RWPE1 (cell line): Measurements from ENCODE around the gene FADS6.

ENCODE experiments used
- CTCF ChIA-PET: fragments of 350-600 bp; sonication (Branson Sonifier 250); formaldehyde crosslinking; extraction: SDS; loops from one replicate; lab custom pipeline; 2021; lab: Yijun Ruan, JAX
- POLR2A ChIA-PET: fragments of 400-600 bp; formaldehyde crosslinking; extraction: SDS; loops from one replicate; lab custom pipeline; 2020; ENCODE audit warnings: antibody characterized with exemption; ENCODE audit not compliant: low non-redundant PET; lab: Yijun Ruan, JAX
- DNase-seq: peaks from one replicate; pipeline ENCODE4 v3.0.0; 2012; ENCODE audit warnings: low spot score
- H3K27ac ChIP-seq: fragments of 450-650 bp; 2 replicates; pipeline ENCODE4 v1.5.1; 2017
- TF ChIP-seq, protein P1 (sequence below): fragments of 450-650 bp; conservative IDR thresholded peaks from 2 replicates; pipeline ENCODE4 v1.5.1; 2017; ENCODE audit warnings: low read depth, mild to moderate bottlenecking

The FADS6 gene

GRCh38 chr17:74892013-74892841, 1.2 kb downstream of the FADS6 start:
- POLR2A ChIA-PET: no interaction called here

GRCh38 chr17:74890554-74890953, 2.9 kb downstream of the FADS6 start:
- CTCF ChIA-PET: interaction anchor here (1.6 kb wide), 1 partner anchor 67 kb away, joined by 5 read pairs; no protein-coding TSS in a partner anchor
- DNase-seq: no peak
- TF ChIP-seq, protein P1, sequence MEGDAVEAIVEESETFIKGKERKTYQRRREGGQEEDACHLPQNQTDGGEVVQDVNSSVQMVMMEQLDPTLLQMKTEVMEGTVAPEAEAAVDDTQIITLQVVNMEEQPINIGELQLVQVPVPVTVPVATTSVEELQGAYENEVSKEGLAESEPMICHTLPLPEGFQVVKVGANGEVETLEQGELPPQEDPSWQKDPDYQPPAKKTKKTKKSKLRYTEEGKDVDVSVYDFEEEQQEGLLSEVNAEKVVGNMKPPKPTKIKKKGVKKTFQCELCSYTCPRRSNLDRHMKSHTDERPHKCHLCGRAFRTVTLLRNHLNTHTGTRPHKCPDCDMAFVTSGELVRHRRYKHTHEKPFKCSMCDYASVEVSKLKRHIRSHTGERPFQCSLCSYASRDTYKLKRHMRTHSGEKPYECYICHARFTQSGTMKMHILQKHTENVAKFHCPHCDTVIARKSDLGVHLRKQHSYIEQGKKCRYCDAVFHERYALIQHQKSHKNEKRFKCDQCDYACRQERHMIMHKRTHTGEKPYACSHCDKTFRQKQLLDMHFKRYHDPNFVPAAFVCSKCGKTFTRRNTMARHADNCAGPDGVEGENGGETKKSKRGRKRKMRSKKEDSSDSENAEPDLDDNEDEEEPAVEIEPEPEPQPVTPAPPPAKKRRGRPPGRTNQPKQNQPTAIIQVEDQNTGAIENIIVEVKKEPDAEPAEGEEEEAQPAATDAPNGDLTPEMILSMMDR: no peak
- no peak overlapping the region for H3K27ac ChIP-seq
- POLR2A ChIA-PET: no interaction called here

More at GRCh38 chr17:74892013-74892841, 1.2 kb downstream of the FADS6 start:
- no peak for DNase-seq
- TF ChIP-seq, protein P1: no peak
- CTCF ChIA-PET: interaction anchor here (0.6 kb wide), 1 partner anchor 110 kb away, joined by 4 read pairs; no protein-coding TSS in a partner anchor
- H3K27ac ChIP-seq: no peak overlapping the region

DNA sequence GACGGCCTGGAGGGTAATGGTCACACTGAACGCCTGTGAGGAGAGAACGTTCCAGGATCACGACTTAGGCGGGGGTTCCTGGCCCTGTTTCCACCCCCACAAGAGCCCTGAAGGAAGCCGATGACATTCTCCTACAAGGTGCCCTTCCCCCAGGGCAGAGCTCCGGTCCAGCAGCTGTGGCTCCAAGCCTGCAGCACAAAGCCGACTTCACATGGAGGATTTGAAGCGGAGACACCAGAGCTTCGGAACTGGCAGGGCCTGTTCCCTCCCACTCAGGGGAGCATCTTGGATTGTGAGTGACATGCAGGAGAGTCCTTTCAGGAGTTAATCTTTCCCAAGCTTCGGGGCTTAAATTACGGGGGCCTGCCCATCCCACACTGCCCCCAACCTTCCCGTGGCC, 5.0 kb downstream of the FADS6 start:
- ChIA-PET CTCF (interaction anchor here (0.7 kb wide), 2 partner anchors 28 to 96 kb away, joined by 3 read pairs; no protein-coding TSS in a partner anchor), POLR2A (no interaction called here)
- H3K27ac ChIP-seq: no peak overlapping the region
- TF ChIP-seq, protein P1: no peak
- no peak for DNase-seq

- POLR2A ChIA-PET: no interaction called here
- TF ChIP-seq, protein P1: no peak
- CTCF ChIA-PET: no interaction called here
- no peak for DNase-seq
- no peak overlapping the region for H3K27ac ChIP-seq
Measured at GRCh38 chr17:74883241-74883745, 10.1 kb downstream of the FADS6 start.

DNA sequence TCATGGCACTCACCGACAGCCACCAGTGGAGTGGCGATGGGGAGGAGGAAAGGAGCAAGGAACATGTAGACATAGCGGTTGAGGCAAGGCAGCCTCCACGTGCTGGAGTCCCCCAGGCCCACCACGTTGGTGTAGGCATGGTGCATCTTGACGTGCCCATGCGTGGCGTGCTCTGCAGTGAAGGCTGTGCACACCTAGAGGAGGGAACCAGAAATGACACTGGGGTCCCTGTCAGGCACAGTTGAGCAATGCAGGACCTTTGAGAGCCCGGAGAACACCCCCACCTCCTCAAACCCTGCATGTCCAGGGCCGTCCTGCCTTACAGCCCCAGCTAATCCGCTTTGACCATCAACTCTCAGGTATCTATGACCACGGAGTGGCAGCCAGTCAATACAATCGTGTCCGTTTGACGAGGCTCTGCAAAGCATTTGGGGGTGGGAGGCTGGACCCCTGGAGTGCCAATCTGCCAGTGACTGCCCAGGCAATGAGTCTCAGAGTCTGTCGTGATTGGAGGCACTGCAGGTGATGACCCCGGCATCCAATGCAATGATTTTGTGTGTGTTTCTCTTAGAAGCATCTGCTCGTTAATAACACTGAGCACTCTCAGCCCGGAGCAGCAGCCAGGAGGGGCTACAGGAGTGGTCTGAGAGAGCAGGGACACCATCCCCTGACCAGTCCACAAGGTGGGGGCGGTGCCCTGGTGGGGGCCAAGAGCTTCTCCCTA, 10.8 kb downstream of the FADS6 start:
- ChIA-PET POLR2A (no interaction called here), CTCF (no interaction called here)
- no peak overlapping the region for H3K27ac ChIP-seq
- TF ChIP-seq, protein P1: no peak
- DNase-seq: no peak

GRCh38 chr17:74881073-74881472, 12.4 kb downstream of the FADS6 start:
- ChIA-PET POLR2A (no interaction called here), CTCF (no interaction called here)
- no peak overlapping the region for H3K27ac ChIP-seq
- TF ChIP-seq, protein P1: no peak
- no peak for DNase-seq
